ENCODE measurements around the gene ZIC1. TPM values are rescaled to one million over a fixed set of nuclear protein-coding genes. Genes with fewer than 3 reads are reported as not detected.

The ZIC1 gene
- total RNA-seq, 1 experiment from 2014 or later: not detected

DNA sequence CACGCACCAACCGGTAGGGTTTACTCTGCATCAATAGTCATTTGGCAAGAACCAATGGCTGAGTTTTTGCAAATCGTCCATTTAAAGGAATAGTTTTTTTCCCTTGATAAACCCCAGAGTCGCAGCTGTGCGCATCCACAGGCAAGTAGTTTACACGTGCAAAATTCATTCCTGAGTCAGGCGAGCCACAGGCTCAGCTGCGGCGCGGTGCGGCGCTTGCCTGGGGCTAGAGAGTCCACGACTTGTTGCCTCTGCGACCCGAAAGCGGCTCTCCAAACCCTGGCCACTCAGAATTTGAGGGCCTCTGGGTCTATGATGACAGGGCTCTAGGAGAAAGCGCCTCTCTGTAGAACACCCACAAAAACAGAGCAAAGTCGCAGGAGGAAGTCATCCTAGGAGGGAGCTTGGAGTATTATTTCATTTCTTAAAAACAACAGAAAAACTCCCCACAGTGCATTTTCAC, 39.5 kb upstream of the ZIC1 start:
- CTCF ChIA-PET: no interaction called here
- no peaks in the 10 kb centered on the region for H3K9me3 ChIP-seq (ENCODE audit: low read length)
- POLR2A ChIA-PET (ENCODE audit: unreplicated experiment): no interaction called here
- H3K9me2 ChIP-seq (replicated peaks; ENCODE audit: low read length): 0 out of 2 replicates have a peak, but pooled peaks cover 3% of the 10 kb centered on the region
- H3K79me2 ChIP-seq (ENCODE audit: low read length): no peaks in the 10 kb centered on the region
- no TSS peak for BruUV-seq (replicated peaks)
- peaks cover 92% of the 10 kb centered on the region for H3K27me3 ChIP-seq (ENCODE audit: low read length)
- H3K4me3 ChIP-seq (ENCODE audit: low read length): no peak overlapping the region
- H3F3A ChIP-seq (ENCODE audit: low read length, unreplicated experiment): no peaks in the 10 kb centered on the region
- 0 out of 2 replicates have a peak, but pooled peaks have one; percentile 9 for TF ChIP-seq EZH2phosphoT487 (IDR thresholded peaks at IDR 0.05; ENCODE audit: borderline replicate concordance, low read length)
- TF ChIP-seq EZH2 (IDR thresholded peaks at IDR 0.05; ENCODE audit: low read length, unreplicated experiment): no peak
- TF ChIP-seq, protein P1, sequence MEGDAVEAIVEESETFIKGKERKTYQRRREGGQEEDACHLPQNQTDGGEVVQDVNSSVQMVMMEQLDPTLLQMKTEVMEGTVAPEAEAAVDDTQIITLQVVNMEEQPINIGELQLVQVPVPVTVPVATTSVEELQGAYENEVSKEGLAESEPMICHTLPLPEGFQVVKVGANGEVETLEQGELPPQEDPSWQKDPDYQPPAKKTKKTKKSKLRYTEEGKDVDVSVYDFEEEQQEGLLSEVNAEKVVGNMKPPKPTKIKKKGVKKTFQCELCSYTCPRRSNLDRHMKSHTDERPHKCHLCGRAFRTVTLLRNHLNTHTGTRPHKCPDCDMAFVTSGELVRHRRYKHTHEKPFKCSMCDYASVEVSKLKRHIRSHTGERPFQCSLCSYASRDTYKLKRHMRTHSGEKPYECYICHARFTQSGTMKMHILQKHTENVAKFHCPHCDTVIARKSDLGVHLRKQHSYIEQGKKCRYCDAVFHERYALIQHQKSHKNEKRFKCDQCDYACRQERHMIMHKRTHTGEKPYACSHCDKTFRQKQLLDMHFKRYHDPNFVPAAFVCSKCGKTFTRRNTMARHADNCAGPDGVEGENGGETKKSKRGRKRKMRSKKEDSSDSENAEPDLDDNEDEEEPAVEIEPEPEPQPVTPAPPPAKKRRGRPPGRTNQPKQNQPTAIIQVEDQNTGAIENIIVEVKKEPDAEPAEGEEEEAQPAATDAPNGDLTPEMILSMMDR (conservative IDR thresholded peaks at IDR 0.05; ENCODE audit: low read depth, low read length): no peak
- no peak overlapping the region for H3K9ac ChIP-seq (ENCODE audit: low read length)
- H2AFZ ChIP-seq (ENCODE audit: low read length): no peak overlapping the region
- no peaks in the 10 kb centered on the region for H3K4me1 ChIP-seq (ENCODE audit: insufficient read depth, low read length)
- intact Hi-C loops (cut with micrococcal nuclease): no loop called here
- no peaks in the 10 kb centered on the region for H3K36me3 ChIP-seq (ENCODE audit: low read depth, low read length)
- no peak overlapping the region for H3K27ac ChIP-seq (ENCODE audit: low read length)
- ATAC-seq (no peak), DNase-seq (no peak)
- 0 out of 2 replicates have a peak, but pooled peaks cover 3% of the 10 kb centered on the region for H4K20me1 ChIP-seq (ENCODE audit: low read length)
- H3K4me2 ChIP-seq (ENCODE audit: low read length): no peak overlapping the region

DNA sequence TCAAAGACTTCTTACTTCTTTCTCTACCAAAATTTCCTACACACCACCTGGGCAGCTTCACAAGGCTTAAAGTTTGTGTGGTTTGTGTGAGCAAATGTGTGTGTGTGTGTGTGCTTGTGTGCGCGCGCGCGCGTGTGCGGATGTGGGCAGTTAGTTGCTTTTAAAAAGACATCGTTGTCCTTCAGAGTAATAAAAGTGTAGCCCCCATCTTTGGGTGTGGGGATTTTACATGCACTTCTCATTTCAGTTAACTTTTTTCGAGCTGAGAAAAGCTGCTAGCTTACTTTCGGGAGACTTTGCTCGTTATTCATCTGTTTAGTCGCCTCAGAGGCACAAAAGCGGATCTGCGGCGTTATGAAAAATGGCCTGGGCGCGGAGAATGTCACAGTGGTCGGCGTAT, 38.8 kb upstream of the ZIC1 start:
- Histone ChIP-seq H3K9me3 (ENCODE audit: low read length) (no peaks in the 10 kb centered on the region), H3F3A (ENCODE audit: low read length, unreplicated experiment) (no peaks in the 10 kb centered on the region), H3K27ac (ENCODE audit: low read length) (no peak overlapping the region), H3K79me2 (ENCODE audit: low read length) (no peaks in the 10 kb centered on the region), H3K9me2 (replicated peaks; ENCODE audit: low read length) (0 out of 2 replicates have a peak, but pooled peaks cover 3% of the 10 kb centered on the region), H3K27me3 (ENCODE audit: low read length) (peaks cover 92% of the 10 kb centered on the region), H3K4me2 (ENCODE audit: low read length) (no peak overlapping the region), H3K4me3 (ENCODE audit: low read length) (no peak overlapping the region), H3K9ac (ENCODE audit: low read length) (no peak overlapping the region), H4K20me1 (ENCODE audit: low read length) (0 out of 2 replicates have a peak, but pooled peaks cover 3% of the 10 kb centered on the region), H2AFZ (ENCODE audit: low read length) (no peak overlapping the region), H3K36me3 (ENCODE audit: low read depth, low read length) (no peaks in the 10 kb centered on the region), H3K4me1 (ENCODE audit: insufficient read depth, low read length) (no peaks in the 10 kb centered on the region)
- CTCF ChIA-PET: no interaction called here
- intact Hi-C loops (cut with micrococcal nuclease): no loop called here
- TF ChIP-seq EZH2phosphoT487 (IDR thresholded peaks at IDR 0.05; ENCODE audit: borderline replicate concordance, low read length): no peak; the same call in 1 of the 2 replicates
- TF ChIP-seq, protein P1 (conservative IDR thresholded peaks at IDR 0.05; ENCODE audit: low read depth, low read length): no peak
- TF ChIP-seq EZH2 (IDR thresholded peaks at IDR 0.05; ENCODE audit: low read length, unreplicated experiment): no peak
- no peak for ATAC-seq
- no peak for DNase-seq
- POLR2A ChIA-PET (ENCODE audit: unreplicated experiment): no interaction called here
- BruUV-seq (replicated peaks): no TSS peak

DNA sequence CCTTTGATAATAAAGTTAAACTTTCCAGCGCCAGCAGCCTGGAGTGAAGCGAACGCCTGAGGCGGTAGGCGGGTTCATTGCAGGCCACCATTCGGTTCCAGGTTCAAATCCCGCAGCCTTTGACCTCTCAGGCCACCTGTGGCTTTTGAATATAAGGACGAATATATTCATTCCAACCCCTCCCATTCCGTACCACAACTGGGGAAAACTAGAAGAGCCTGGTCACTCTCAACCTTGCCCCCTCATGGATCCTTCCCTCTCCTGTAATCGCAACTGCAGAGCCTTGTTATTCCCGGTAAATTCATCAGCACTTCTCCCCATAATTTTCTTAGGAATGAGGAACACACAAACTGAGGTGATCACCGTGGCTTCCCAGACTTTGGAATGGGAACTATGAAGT, 38.0 kb upstream of the ZIC1 start:
- H3K4me3 ChIP-seq (ENCODE audit: low read length): no peak overlapping the region
- no peaks in the 10 kb centered on the region for H3K9me3 ChIP-seq (ENCODE audit: low read length)
- no peaks in the 10 kb centered on the region for H3F3A ChIP-seq (ENCODE audit: low read length, unreplicated experiment)
- H3K79me2 ChIP-seq (ENCODE audit: low read length): no peaks in the 10 kb centered on the region
- no peak overlapping the region for H2AFZ ChIP-seq (ENCODE audit: low read length)
- CTCF ChIA-PET: no interaction called here
- H3K9me2 ChIP-seq (replicated peaks; ENCODE audit: low read length): 0 out of 2 replicates have a peak, but pooled peaks cover 3% of the 10 kb centered on the region
- TF ChIP-seq EZH2phosphoT487 (IDR thresholded peaks at IDR 0.05; ENCODE audit: borderline replicate concordance, low read length): no peak
- TF ChIP-seq EZH2 (IDR thresholded peaks at IDR 0.05; ENCODE audit: low read length, unreplicated experiment): no peak
- TF ChIP-seq, protein P1 (conservative IDR thresholded peaks at IDR 0.05; ENCODE audit: low read depth, low read length): no peak
- ATAC-seq (no peak), DNase-seq (no peak)
- H3K4me1 ChIP-seq (ENCODE audit: insufficient read depth, low read length): no peaks in the 10 kb centered on the region
- H4K20me1 ChIP-seq (ENCODE audit: low read length): 0 out of 2 replicates have a peak, but pooled peaks cover 3% of the 10 kb centered on the region
- intact Hi-C loops (cut with micrococcal nuclease): no loop called here
- H3K27me3 ChIP-seq (ENCODE audit: low read length): peaks cover 92% of the 10 kb centered on the region
- no peak overlapping the region for H3K4me2 ChIP-seq (ENCODE audit: low read length)
- no TSS peak for BruUV-seq (replicated peaks)
- no peak overlapping the region for H3K9ac ChIP-seq (ENCODE audit: low read length)
- H3K27ac ChIP-seq (ENCODE audit: low read length): no peak overlapping the region
- POLR2A ChIA-PET (ENCODE audit: unreplicated experiment): no interaction called here
- H3K36me3 ChIP-seq (ENCODE audit: low read depth, low read length): no peaks in the 10 kb centered on the region
